ENCODE results near the gene MOCS1.

Gene MOCS1

GRCh38 chr6:39898625-39899024 lies 35.6 kb downstream of the MOCS1 start:
- DNase-seq (ENCODE audit: low read depth): no peak
- no peak overlapping the region for H3K4me3 ChIP-seq (ENCODE audit: low read depth, low read length)
- TF ChIP-seq MYC (IDR thresholded peaks at IDR 0.05; ENCODE audit: low read depth, low read length) (no peak), MAX (IDR thresholded peaks at IDR 0.05; ENCODE audit: low read depth, low read length) (no peak), POLR2A (IDR thresholded peaks at IDR 0.05; ENCODE audit: extremely low read depth, insufficient read length) (no peak), CTCF (IDR thresholded peaks at IDR 0.05; ENCODE audit: low read depth, low read length) (no peak)

- DNase-seq (ENCODE audit: low read depth): no peak
- TF ChIP-seq MAX (IDR thresholded peaks at IDR 0.05; ENCODE audit: low read depth, low read length): no peak
- no peak for TF ChIP-seq MYC (IDR thresholded peaks at IDR 0.05; ENCODE audit: low read depth, low read length)
- no peak for TF ChIP-seq POLR2A (IDR thresholded peaks at IDR 0.05; ENCODE audit: extremely low read depth, insufficient read length)
- no peak for TF ChIP-seq CTCF (IDR thresholded peaks at IDR 0.05; ENCODE audit: low read depth, low read length)
- no peak overlapping the region for H3K4me3 ChIP-seq (ENCODE audit: low read depth, low read length)
Measured at GRCh38 chr6:39897698-39898097, 36.6 kb downstream of the MOCS1 start.

- no peak for DNase-seq (ENCODE audit: low read depth)
- no peak overlapping the region for H3K4me3 ChIP-seq (ENCODE audit: low read depth, low read length)
- no peak for TF ChIP-seq CTCF (IDR thresholded peaks at IDR 0.05; ENCODE audit: low read depth, low read length)
- TF ChIP-seq MAX (IDR thresholded peaks at IDR 0.05; ENCODE audit: low read depth, low read length): no peak
- no peak for TF ChIP-seq MYC (IDR thresholded peaks at IDR 0.05; ENCODE audit: low read depth, low read length)
Measured at GRCh38 chr6:39896701-39897100, 37.6 kb downstream of the MOCS1 start.

- TF ChIP-seq CTCF (IDR thresholded peaks at IDR 0.05; ENCODE audit: low read depth, low read length) (no peak), MYC (IDR thresholded peaks at IDR 0.05; ENCODE audit: low read depth, low read length) (no peak), MAX (IDR thresholded peaks at IDR 0.05; ENCODE audit: low read depth, low read length) (no peak), POLR2A (IDR thresholded peaks at IDR 0.05; ENCODE audit: extremely low read depth, insufficient read length) (no peak)
- no peak for DNase-seq (ENCODE audit: low read depth)
- H3K4me3 ChIP-seq (ENCODE audit: low read depth, low read length): no peak overlapping the region
Measured at GRCh38 chr6:39893286-39893685, 41.0 kb downstream of the MOCS1 start.

GRCh38 chr6:39892490-39893129 lies 41.7 kb downstream of the MOCS1 start:
- no peak for TF ChIP-seq MYC (IDR thresholded peaks at IDR 0.05; ENCODE audit: low read depth, low read length)
- no peak for TF ChIP-seq MAX (IDR thresholded peaks at IDR 0.05; ENCODE audit: low read depth, low read length)
- TF ChIP-seq CTCF (IDR thresholded peaks at IDR 0.05; ENCODE audit: low read depth, low read length): peak; percentile 61
- TF ChIP-seq POLR2A (IDR thresholded peaks at IDR 0.05; ENCODE audit: extremely low read depth, insufficient read length): no peak
- DNase-seq (ENCODE audit: low read depth): peak; percentile 49
- H3K4me3 ChIP-seq (ENCODE audit: low read depth, low read length): no peak overlapping the region

Data from NB4 (cell line).